ENCODE data around the gene LRP1B. TPM values are rescaled to one million over a fixed set of nuclear protein-coding genes. Genes with fewer than 3 reads are reported as not detected.

LRP1B gene
- total and polyA plus RNA-seq, 2 of the 8 experiments (the other 6 are each of a cell fraction or from before 2014, with no cell fraction given): 0.03 TPM; not detected in 1

DNA sequence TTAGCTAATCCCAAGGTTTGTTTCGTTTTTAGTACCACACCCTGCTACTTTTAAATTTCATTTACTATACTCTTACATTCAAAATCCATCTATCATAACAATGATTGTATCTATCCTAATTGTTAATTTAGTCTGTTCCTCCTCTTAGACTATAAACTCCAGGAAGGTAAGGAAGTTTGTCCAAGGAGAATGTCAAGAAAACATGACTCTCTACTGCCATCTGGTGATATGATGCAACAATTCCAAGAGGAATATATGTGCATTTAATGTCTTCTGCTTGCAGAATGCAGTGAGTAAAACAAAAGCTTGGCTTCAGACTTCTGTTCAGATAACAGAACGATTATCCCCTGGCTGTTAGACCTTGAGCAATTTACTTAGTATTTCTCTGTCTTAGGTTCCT lies 1267.1 kb downstream of the LRP1B start:
- no peaks in the 10 kb centered on the region for H3K27me3 ChIP-seq (replicated peaks in 1 of 4; ENCODE audit: control insufficient read depth in 3 of 4, extremely low read depth in 1 of 4, insufficient read depth in 3 of 4, low read length in 3 of 4)

More for the DNA sequence above, 1267.1 kb downstream of the LRP1B start:
- no peak overlapping the region for H3K4me3 ChIP-seq (ENCODE audit: extremely low read depth in 1 of 4, insufficient read depth in 2 of 4, low read depth in 3 of 4, low read length in 4 of 4)
- no peaks in the 10 kb centered on the region for H3K9me3 ChIP-seq (ENCODE audit: insufficient read depth in 2 of 2, low read depth in 1 of 2, low read length in 1 of 2)
- TF ChIP-seq, protein P1, sequence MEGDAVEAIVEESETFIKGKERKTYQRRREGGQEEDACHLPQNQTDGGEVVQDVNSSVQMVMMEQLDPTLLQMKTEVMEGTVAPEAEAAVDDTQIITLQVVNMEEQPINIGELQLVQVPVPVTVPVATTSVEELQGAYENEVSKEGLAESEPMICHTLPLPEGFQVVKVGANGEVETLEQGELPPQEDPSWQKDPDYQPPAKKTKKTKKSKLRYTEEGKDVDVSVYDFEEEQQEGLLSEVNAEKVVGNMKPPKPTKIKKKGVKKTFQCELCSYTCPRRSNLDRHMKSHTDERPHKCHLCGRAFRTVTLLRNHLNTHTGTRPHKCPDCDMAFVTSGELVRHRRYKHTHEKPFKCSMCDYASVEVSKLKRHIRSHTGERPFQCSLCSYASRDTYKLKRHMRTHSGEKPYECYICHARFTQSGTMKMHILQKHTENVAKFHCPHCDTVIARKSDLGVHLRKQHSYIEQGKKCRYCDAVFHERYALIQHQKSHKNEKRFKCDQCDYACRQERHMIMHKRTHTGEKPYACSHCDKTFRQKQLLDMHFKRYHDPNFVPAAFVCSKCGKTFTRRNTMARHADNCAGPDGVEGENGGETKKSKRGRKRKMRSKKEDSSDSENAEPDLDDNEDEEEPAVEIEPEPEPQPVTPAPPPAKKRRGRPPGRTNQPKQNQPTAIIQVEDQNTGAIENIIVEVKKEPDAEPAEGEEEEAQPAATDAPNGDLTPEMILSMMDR (IDR thresholded peaks at IDR 0.05; ENCODE audit: control extremely low read depth in 1 of 3, insufficient read depth in 1 of 3, low read depth in 1 of 3, low read length in 3 of 3): peak in 2 of 3 experiments; percentile 34 to 58; a peak in 2 of 4 replicates
- no peak for TF ChIP-seq MAFK (IDR thresholded peaks at IDR 0.05; ENCODE audit: low read depth, low read length)
- TF ChIP-seq, protein P2, sequence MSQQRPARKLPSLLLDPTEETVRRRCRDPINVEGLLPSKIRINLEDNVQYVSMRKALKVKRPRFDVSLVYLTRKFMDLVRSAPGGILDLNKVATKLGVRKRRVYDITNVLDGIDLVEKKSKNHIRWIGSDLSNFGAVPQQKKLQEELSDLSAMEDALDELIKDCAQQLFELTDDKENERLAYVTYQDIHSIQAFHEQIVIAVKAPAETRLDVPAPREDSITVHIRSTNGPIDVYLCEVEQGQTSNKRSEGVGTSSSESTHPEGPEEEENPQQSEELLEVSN (IDR thresholded peaks at IDR 0.05): no peak
- no peak for TF ChIP-seq TAF7 (optimal IDR thresholded peaks at IDR 0.05; ENCODE audit: borderline replicate concordance, low read depth, low read length)
- TF ChIP-seq EP300 (IDR thresholded peaks at IDR 0.05; ENCODE audit: borderline replicate concordance in 1 of 2, low read depth in 2 of 2, low read length in 2 of 2): no peak
- TF ChIP-seq CEBPB (IDR thresholded peaks at IDR 0.05; ENCODE audit: low read depth, low read length): peak; percentile 90
- peak; percentile 63 to 73 for TF ChIP-seq RAD21 (IDR thresholded peaks at IDR 0.05 in 1 of 2, conservative IDR thresholded peaks at IDR 0.05 in 1 of 2; ENCODE audit: low read depth in 2 of 2, low read length in 2 of 2)
- H3K23ac ChIP-seq (ENCODE audit: insufficient read length): no peak overlapping the region
- no peak overlapping the region for H3K18ac ChIP-seq (ENCODE audit: extremely low read depth, low read length)
- no peak overlapping the region for H2BK5ac ChIP-seq (ENCODE audit: low read depth, low read length)
- CTCF ChIA-PET (ENCODE audit: partially characterized antibody): interaction anchor here (0.7 to 1.8 kb wide), 29 partner anchors 9 to 1276 kb away, joined by 3 to 13 read pairs (median 3); no protein-coding TSS in a partner anchor
- H3K4me1 ChIP-seq (replicated peaks in 1 of 4; ENCODE audit: control insufficient read depth in 3 of 4, insufficient read depth in 4 of 4, low read length in 3 of 4): peaks cover 0 to 5% (median 0%) of the 10 kb centered on the region in 4 experiments; a peak in 2 of 7 replicates
- no peaks in the 10 kb centered on the region for H3K79me1 ChIP-seq (ENCODE audit: low read depth, low read length)
- H4K20me1 ChIP-seq (replicated peaks in 1 of 2; ENCODE audit: control insufficient read depth in 1 of 2, insufficient read depth in 2 of 2, low read length in 2 of 2): no peaks in the 10 kb centered on the region
- H3K23me2 ChIP-seq (ENCODE audit: low read depth, low read length): no peaks in the 10 kb centered on the region; the same call in 1 of the 2 replicates
- 65% methylated on average over 2 of the region's 2 CpGs; no CpG with 5 or more reads in 1 of the 2 experiments for WGBS, 2 experiments (ENCODE audit: extremely low coverage in 1 of 2, insufficient coverage in 1 of 2, insufficient read length in 1 of 2, insufficient replicate concordance in 2 of 2, low coverage in 1 of 2, low lambda C conversion rate in 2 of 2, missing lambda C conversion rate in 1 of 2)
- H3K14ac ChIP-seq (ENCODE audit: insufficient read length): no peak overlapping the region
- no peak overlapping the region for H4K8ac ChIP-seq (ENCODE audit: extremely low read depth, insufficient read depth, low read length)
- no peak overlapping the region for H2AK5ac ChIP-seq (ENCODE audit: low read depth, low read length)
- FAIRE-seq (peak; percentile 78), DNase-seq (ENCODE audit: low read depth in 1 of 2, low spot score in 2 of 2) (no peak)
- no peak overlapping the region for H4K91ac ChIP-seq (replicated peaks; ENCODE audit: insufficient read length, low read length)
- H2BK20ac ChIP-seq (ENCODE audit: low read length): no peak overlapping the region
- H2BK12ac ChIP-seq (ENCODE audit: low read depth, low read length): no peak overlapping the region
- H3K36me3 ChIP-seq (ENCODE audit: control insufficient read depth in 2 of 4, insufficient read depth in 4 of 4, low read length in 3 of 4): no peaks in the 10 kb centered on the region; a peak in 1 of 8 replicates
- no peak overlapping the region for H4K5ac ChIP-seq (ENCODE audit: insufficient read length, low read depth, low read length)
- H3K27ac ChIP-seq (ENCODE audit: low read depth, low read length): no peak overlapping the region
- H2BK120ac ChIP-seq (replicated peaks; ENCODE audit: low read depth, low read length): no peak overlapping the region
- no peaks in the 10 kb centered on the region for H3K79me2 ChIP-seq (ENCODE audit: control insufficient read depth in 1 of 2, insufficient read depth in 2 of 2, low read length in 2 of 2)
- H3K56ac ChIP-seq (replicated peaks; ENCODE audit: insufficient read length, low read depth, low read length): no peak overlapping the region
- no peak overlapping the region for H3K4me2 ChIP-seq (ENCODE audit: insufficient read depth in 1 of 2, low read depth in 2 of 2, low read length in 2 of 2)
- POLR2A ChIA-PET (ENCODE audit: partially characterized antibody): no interaction called here
- H2BK15ac ChIP-seq (ENCODE audit: low read length): no peak overlapping the region
- no peak overlapping the region for H2AFZ ChIP-seq (ENCODE audit: low read length)
- no peak overlapping the region for H3K4ac ChIP-seq (replicated peaks; ENCODE audit: insufficient read length, low read depth, low read length)
- H3K9ac ChIP-seq (replicated peaks in 1 of 4; ENCODE audit: extremely low read depth in 1 of 4, low read depth in 3 of 4, low read length in 3 of 4): no peak overlapping the region

All from H1 (cell line).